Fibroblast of lung (primary cell): ENCODE measurements around the gene NAP1L2. TPM values are rescaled to one million over a fixed set of nuclear protein-coding genes. Genes with fewer than 3 reads are reported as not detected.

Experiments
- DNase-seq, 2 donors: peaks; one replicate each; pipeline versions ENCODE4 v3.0.0 to v3.0.0-alpha.2; 2010; ENCODE audit warnings: low read depth in 2 of 2
- H2AFZ ChIP-seq: 2 replicates; pipeline ENCODE4 v1.5.1; 2012; ENCODE audit warnings: low read length, control low read depth, inconsistent platforms
- H3K27ac ChIP-seq: 2 replicates; pipeline ENCODE4 v1.5.1; 2011; ENCODE audit warnings: low read length, control low read depth; ENCODE audit not compliant: insufficient read depth
- H3K27me3 ChIP-seq: 2 replicates; pipeline ENCODE4 v1.5.1; 2011; ENCODE audit warnings: mild to moderate bottlenecking, low read length; ENCODE audit not compliant: control insufficient read depth, insufficient read depth
- H3K36me3 ChIP-seq: 2 replicates; pipeline ENCODE4 v1.5.1; 2011; ENCODE audit warnings: low read length; ENCODE audit not compliant: control insufficient read depth, insufficient read depth
- H3K4me1 ChIP-seq: 2 replicates; pipeline ENCODE4 v1.5.1; 2011; ENCODE audit warnings: low read length; ENCODE audit not compliant: control insufficient read depth, insufficient read depth; ENCODE audit errors: extremely low read depth
- H3K4me2 ChIP-seq: 2 replicates; pipeline ENCODE4 v1.5.1; 2011; ENCODE audit warnings: low read length, control low read depth; ENCODE audit not compliant: insufficient read depth; ENCODE audit errors: extremely low read depth
- H3K4me3 ChIP-seq, 4 experiments: fragments of 200-600 bp in 1 of 4; sonication (generic) in 1 of 4; replicated peaks in 1 of 4; 2 replicates each; pipeline ENCODE4 v1.5.1; 2011 to 2016; ENCODE audit warnings: low read length in 4 of 4, low read depth in 3 of 4, mild to moderate bottlenecking in 3 of 4, control low read depth in 2 of 4, inconsistent platforms in 1 of 4, mixed read lengths in 1 of 4; ENCODE audit not compliant: insufficient read depth in 1 of 4; ENCODE audit errors: control extremely low read depth in 1 of 4
- H3K79me2 ChIP-seq: 2 replicates; pipeline ENCODE4 v1.5.1; 2012; ENCODE audit warnings: mild to moderate bottlenecking, low read length, inconsistent platforms; ENCODE audit not compliant: control insufficient read depth, insufficient read depth
- H3K9ac ChIP-seq: 2 replicates; pipeline ENCODE4 v1.5.1; 2011; ENCODE audit warnings: mild to moderate bottlenecking, low read length, control low read depth; ENCODE audit not compliant: insufficient read depth
- H3K9me3 ChIP-seq: 2 replicates; pipeline ENCODE4 v1.5.1; 2012; ENCODE audit warnings: low read depth, low read length; ENCODE audit not compliant: control insufficient read depth, insufficient read depth
- H4K20me1 ChIP-seq: 2 replicates; pipeline ENCODE4 v1.5.1; 2011; ENCODE audit warnings: low read length; ENCODE audit not compliant: control insufficient read depth, insufficient read depth; ENCODE audit errors: extremely low read depth
- EZH2 ChIP-seq: IDR thresholded peaks from 2 replicates; pipeline ENCODE4 v1.5.1; 2012; ENCODE audit warnings: low read length, control low read depth, mild to moderate bottlenecking; ENCODE audit errors: missing control alignments
- polyA plus RNA-seq, 2 donors: library from polyadenylated mRNA; depleted of rRNA in 1 of 2; stranded (reverse) in 1 of 2; unstranded in 1 of 2; fragments of >200 nt; gene quantifications; 2 replicates each; pipeline ENCODE4 v1.2.1, GENCODE V29; 2011 to 2012; ENCODE audit warnings: missing spikeins in 1 of 2
- total RNA-seq: library from RNA; depleted of rRNA; stranded (reverse); fragments of >200 nt; gene quantifications from 2 replicates; pipeline ENCODE4 v1.2.1, GENCODE V29; 2014
- TF ChIP-seq, protein P1 (sequence below), 2 donors: IDR thresholded peaks in 1 of 2; conservative IDR thresholded peaks in 1 of 2; 1 replicate in 1 of 2; 2 replicates in 1 of 2; pipeline ENCODE4 v1.5.1; 2011 to 2012; ENCODE audit warnings: low read length in 2 of 2, control low read depth in 1 of 2, inconsistent platforms in 1 of 2, low read depth in 1 of 2, mild to moderate bottlenecking in 1 of 2

Gene NAP1L2
- total and polyA plus RNA-seq, 2 donors (not counting 1 experiment from before 2014, with no cell fraction given), result 0.93 to 3.6 TPM

DNA sequence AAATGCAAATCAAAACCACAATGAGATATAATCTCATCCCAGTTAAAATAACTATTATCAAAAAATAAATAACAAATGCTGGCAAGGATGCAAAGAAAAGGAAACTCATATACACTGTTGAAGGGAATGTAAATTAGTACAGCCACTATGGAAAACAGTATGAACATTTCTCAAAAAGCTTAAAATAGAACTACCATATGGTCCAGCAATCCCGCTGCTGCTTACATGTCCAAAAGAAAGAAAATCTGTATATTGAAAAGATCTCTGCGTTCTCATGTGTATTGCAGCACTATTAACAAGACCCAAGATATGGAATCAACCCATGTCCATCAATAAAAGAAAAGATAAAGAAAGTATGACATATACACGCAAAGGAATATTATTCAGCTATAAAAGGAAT is 3.0 kb upstream of the NAP1L2 start:
- Histone ChIP-seq H3K9ac (no peak overlapping the region), H2AFZ (no peak overlapping the region), H3K4me1 (no peaks in the 10 kb centered on the region), H3K27me3 (no peaks in the 10 kb centered on the region), H3K4me2 (no peak overlapping the region), H3K36me3 (no peaks in the 10 kb centered on the region), H4K20me1 (no peaks in the 10 kb centered on the region), H3K79me2 (no peaks in the 10 kb centered on the region), H3K9me3 (no peaks in the 10 kb centered on the region), H3K4me3 (no peak overlapping the region), H3K27ac (no peak overlapping the region)
- no peak for TF ChIP-seq EZH2
- TF ChIP-seq, protein P1, sequence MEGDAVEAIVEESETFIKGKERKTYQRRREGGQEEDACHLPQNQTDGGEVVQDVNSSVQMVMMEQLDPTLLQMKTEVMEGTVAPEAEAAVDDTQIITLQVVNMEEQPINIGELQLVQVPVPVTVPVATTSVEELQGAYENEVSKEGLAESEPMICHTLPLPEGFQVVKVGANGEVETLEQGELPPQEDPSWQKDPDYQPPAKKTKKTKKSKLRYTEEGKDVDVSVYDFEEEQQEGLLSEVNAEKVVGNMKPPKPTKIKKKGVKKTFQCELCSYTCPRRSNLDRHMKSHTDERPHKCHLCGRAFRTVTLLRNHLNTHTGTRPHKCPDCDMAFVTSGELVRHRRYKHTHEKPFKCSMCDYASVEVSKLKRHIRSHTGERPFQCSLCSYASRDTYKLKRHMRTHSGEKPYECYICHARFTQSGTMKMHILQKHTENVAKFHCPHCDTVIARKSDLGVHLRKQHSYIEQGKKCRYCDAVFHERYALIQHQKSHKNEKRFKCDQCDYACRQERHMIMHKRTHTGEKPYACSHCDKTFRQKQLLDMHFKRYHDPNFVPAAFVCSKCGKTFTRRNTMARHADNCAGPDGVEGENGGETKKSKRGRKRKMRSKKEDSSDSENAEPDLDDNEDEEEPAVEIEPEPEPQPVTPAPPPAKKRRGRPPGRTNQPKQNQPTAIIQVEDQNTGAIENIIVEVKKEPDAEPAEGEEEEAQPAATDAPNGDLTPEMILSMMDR (conservative IDR thresholded peaks at IDR 0.05 in 1 of 2, IDR thresholded peaks at IDR 0.05 in 1 of 2; ENCODE audit: low read depth in 1 of 2, low read length in 2 of 2), result no peak
- DNase-seq, result no peak

DNA sequence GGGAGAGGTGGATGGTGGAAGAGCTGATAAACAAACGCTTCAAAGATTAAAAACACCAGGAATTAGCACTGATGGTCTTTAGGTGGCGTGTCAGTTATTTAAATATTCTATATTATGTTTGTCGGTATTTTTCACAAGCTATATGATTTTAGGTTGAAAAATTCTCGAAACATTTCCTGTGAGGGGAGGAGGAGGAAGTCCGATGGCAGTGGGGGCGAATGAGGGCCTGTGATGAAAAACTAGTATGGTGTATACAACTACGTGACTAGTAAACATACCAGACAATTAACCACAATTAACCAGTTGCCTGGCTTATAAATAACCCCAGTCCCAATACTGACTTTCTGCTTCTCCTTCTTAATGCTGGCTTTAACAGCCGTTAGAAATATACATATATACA is 595 bp upstream of the NAP1L2 start:
- no peak for TF ChIP-seq EZH2
- TF ChIP-seq, protein P1 (conservative IDR thresholded peaks at IDR 0.05 in 1 of 2, IDR thresholded peaks at IDR 0.05 in 1 of 2; ENCODE audit: low read depth in 1 of 2, low read length in 2 of 2), result no peak
- Histone ChIP-seq H3K9ac (no peak overlapping the region), H3K27me3 (no peaks in the 10 kb centered on the region), H2AFZ (peak overlapping the region; percentile 12), H4K20me1 (no peaks in the 10 kb centered on the region), H3K79me2 (no peaks in the 10 kb centered on the region), H3K4me2 (peak overlapping the region; percentile 59), H3K27ac (no peak overlapping the region), H3K4me3 (peak overlapping the region in 3 of 4 experiments; percentile 31 to 54 (median 41)), H3K9me3 (no peaks in the 10 kb centered on the region), H3K4me1 (no peaks in the 10 kb centered on the region), H3K36me3 (no peaks in the 10 kb centered on the region)
- DNase-seq, result no peak

DNA sequence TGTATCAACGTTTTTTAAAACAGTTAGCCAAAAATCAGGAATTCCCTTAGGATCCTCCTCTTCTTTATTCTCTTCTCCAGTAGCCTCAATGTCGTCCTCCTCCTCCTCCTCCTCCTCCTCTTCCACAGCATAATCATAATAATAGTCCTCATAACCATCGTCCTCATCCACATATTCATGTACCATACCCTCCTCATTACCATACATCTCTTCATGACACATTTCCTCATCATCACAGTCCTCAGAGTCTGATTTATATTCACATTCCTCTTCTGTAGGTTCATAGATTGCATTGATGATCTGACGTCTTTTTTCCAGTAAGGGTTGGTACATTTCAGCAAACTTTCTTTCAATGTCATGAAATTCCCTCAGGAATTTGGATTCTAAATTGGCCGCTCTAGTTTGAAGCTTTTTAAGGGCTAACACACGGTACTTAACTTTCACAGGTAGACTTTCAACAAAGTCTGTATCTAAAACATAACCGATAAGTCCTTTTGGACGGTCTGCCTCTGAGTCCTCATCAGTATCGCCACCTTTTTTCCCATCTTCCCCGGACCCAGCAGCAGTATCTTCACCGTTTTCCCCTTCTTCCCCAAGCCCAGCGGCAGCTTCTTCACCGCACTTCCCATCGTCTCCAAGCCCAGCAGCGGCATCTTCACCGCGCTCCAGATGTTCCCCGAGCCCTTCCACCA is 771 bp downstream of the NAP1L2 start:
- TF ChIP-seq, protein P1 (conservative IDR thresholded peaks at IDR 0.05 in 1 of 2, IDR thresholded peaks at IDR 0.05 in 1 of 2; ENCODE audit: low read depth in 1 of 2, low read length in 2 of 2), result no peak
- TF ChIP-seq EZH2, result no peak

More for the DNA sequence above, 771 bp downstream of the NAP1L2 start:
- no peak for DNase-seq
- Histone ChIP-seq H3K4me2 (peak overlapping the region; percentile 59), H4K20me1 (no peaks in the 10 kb centered on the region), H3K36me3 (no peaks in the 10 kb centered on the region), H3K79me2 (no peaks in the 10 kb centered on the region), H2AFZ (peak overlapping the region; percentile 24), H3K27ac (no peak overlapping the region), H3K4me1 (no peaks in the 10 kb centered on the region), H3K9ac (no peak overlapping the region), H3K4me3 (peak overlapping the region in 3 of 4 experiments; percentile 31 to 54 (median 41)), H3K9me3 (no peaks in the 10 kb centered on the region), H3K27me3 (no peaks in the 10 kb centered on the region)
